Endothelial cell of umbilical vein (primary cell): ENCODE results near the gene ARHGEF12. TPM values are rescaled to one million over a fixed set of nuclear protein-coding genes. Genes with fewer than 3 reads are reported as not detected.

Experiments
- BruUV-seq: library from RNA; stranded (reverse); fragments of 400-500 nt; replicated peaks from 2 replicates; lab custom pipeline; 2021; lab: Mats Ljungman, UMichigan
- CTCF ChIA-PET: fragments of 300-600, 350-600 bp; sonication (Branson Sonifier 250); formaldehyde crosslinking; loops from one replicate; lab custom pipeline; 2021; ENCODE audit warnings: antibody characterized with exemption, inconsistent platforms; lab: Charles Lee
- POLR2A ChIA-PET: fragments of 300-600, 350-600 bp; sonication (Branson Sonifier 250); formaldehyde crosslinking; loops from one replicate; lab custom pipeline; 2021; ENCODE audit warnings: antibody characterized with exemption, inconsistent platforms; lab: Charles Lee
- DNase-seq: peaks from one replicate; pipeline ENCODE4 v3.0.0-alpha.2; 2011; ENCODE audit warnings: low read depth, low spot score
- FAIRE-seq: peaks from 2 replicates; lab custom pipeline; 2011; peaks lifted over from hg19 to GRCh38; lab: Jason Lieb, UNC
- H2AFZ ChIP-seq: 2 replicates; pipeline ENCODE4 v1.6.0; 2012; ENCODE audit warnings: low read depth, low read length, control low read depth, inconsistent platforms
- H3K27ac ChIP-seq: 2 replicates; pipeline ENCODE4 v1.5.1; 2011; ENCODE audit warnings: low read depth, mild to moderate bottlenecking, control low read depth, low read length, moderate library complexity; ENCODE audit not compliant: insufficient read depth
- H3K27me3 ChIP-seq, 2 experiments: 2 replicates each; pipeline versions ENCODE4 v1.6.0 to v1.6.1; 2011; ENCODE audit warnings: low read length in 2 of 2, mixed read lengths in 1 of 2; ENCODE audit not compliant: control insufficient read depth in 2 of 2, insufficient read depth in 2 of 2
- H3K36me3 ChIP-seq, 2 experiments: 2 replicates in 1 of 2; 3 replicates in 1 of 2; pipeline ENCODE4 v1.5.1; 2011; ENCODE audit warnings: low read length in 2 of 2, mild to moderate bottlenecking in 1 of 2, moderate library complexity in 1 of 2; ENCODE audit not compliant: control insufficient read depth in 2 of 2, insufficient read depth in 2 of 2; ENCODE audit errors: extremely low read depth in 1 of 2
- H3K4me1 ChIP-seq: 3 replicates; pipeline ENCODE4 v1.5.1; 2011; ENCODE audit warnings: mild to moderate bottlenecking, low read length; ENCODE audit not compliant: control insufficient read depth, insufficient read depth; ENCODE audit errors: extremely low read depth
- H3K4me2 ChIP-seq: 2 replicates; pipeline ENCODE4 v1.6.1; 2011; ENCODE audit warnings: low read length, control low read depth, mixed read lengths; ENCODE audit not compliant: insufficient read depth
- H3K4me3 ChIP-seq, 3 experiments: fragments of 200-600 bp in 1 of 3; sonication (generic), shearing (Covaris generic) in 1 of 3; replicated peaks in 1 of 3; 2 replicates each; pipeline ENCODE4 v1.5.1; 2011 to 2016; ENCODE audit warnings: control low read depth in 3 of 3, low read length in 3 of 3, mild to moderate bottlenecking in 2 of 3, inconsistent platforms in 1 of 3, low read depth in 1 of 3, moderate library complexity in 1 of 3; ENCODE audit not compliant: insufficient read depth in 1 of 3
- H3K79me2 ChIP-seq: 2 replicates; pipeline ENCODE4 v1.6.0; 2012; ENCODE audit warnings: low read length, inconsistent platforms; ENCODE audit not compliant: control insufficient read depth, insufficient read depth
- H3K9ac ChIP-seq: replicated peaks from 2 replicates; pipeline ENCODE3; 2011; ENCODE audit warnings: low read length, control low read depth; ENCODE audit not compliant: insufficient read depth; ENCODE audit errors: extremely low read depth
- H3K9me1 ChIP-seq: replicated peaks from 3 replicates; pipeline ENCODE4 v1.6.0; 2011; ENCODE audit warnings: mild to moderate bottlenecking, low read length; ENCODE audit not compliant: control insufficient read depth, insufficient read depth; ENCODE audit errors: extremely low read depth
- H3K9me3 ChIP-seq: replicated peaks from 2 replicates; pipeline ENCODE4 v1.5.1; 2012; ENCODE audit warnings: low read length, inconsistent platforms; ENCODE audit not compliant: control insufficient read depth, insufficient read depth
- H4K20me1 ChIP-seq: replicated peaks from 2 replicates; pipeline ENCODE3; 2011; ENCODE audit warnings: mild to moderate bottlenecking, low read length; ENCODE audit not compliant: control insufficient read depth, insufficient read depth; ENCODE audit errors: extremely low read depth
- EZH2 ChIP-seq: IDR thresholded peaks from 2 replicates; pipeline ENCODE4 v1.6.1; 2012; ENCODE audit warnings: borderline replicate concordance, low read depth, mild to moderate bottlenecking, moderate library complexity, low read length, inconsistent platforms; ENCODE audit not compliant: severe bottlenecking
- FOS ChIP-seq: IDR thresholded peaks from 2 replicates; pipeline ENCODE4 v1.6.1; 2011; ENCODE audit warnings: mild to moderate bottlenecking, low read length, moderate library complexity, borderline replicate concordance; ENCODE audit not compliant: insufficient read depth
- GATA2 ChIP-seq: IDR thresholded peaks from 2 replicates; pipeline ENCODE4 v1.7.0; 2011; ENCODE audit warnings: low read depth, mild to moderate bottlenecking, moderate library complexity, mixed read lengths, low read length; ENCODE audit not compliant: insufficient read length, insufficient read depth
- JUN ChIP-seq: IDR thresholded peaks from 2 replicates; pipeline ENCODE4 v1.6.1; 2011; ENCODE audit warnings: borderline replicate concordance, low read depth; ENCODE audit not compliant: insufficient read length, insufficient read depth
- MYC ChIP-seq: IDR thresholded peaks from one replicate; pipeline ENCODE4 v1.6.1; 2011; ENCODE audit warnings: mild to moderate bottlenecking, low read depth, low read length
- POLR2A ChIP-seq: IDR thresholded peaks from 2 replicates; pipeline ENCODE4 v1.6.1; 2012; ENCODE audit warnings: low read depth, mild to moderate bottlenecking, control low read depth, low read length
- POLR2AphosphoS5 ChIP-seq: IDR thresholded peaks from 2 replicates; pipeline ENCODE4 v1.6.1; 2012; ENCODE audit warnings: low read depth, mild to moderate bottlenecking, control low read depth, low read length, moderate library complexity; ENCODE audit not compliant: insufficient read depth
- dilution Hi-C: fragments of 300-500 bp; cut with MboI; formaldehyde crosslinking; loops from one replicate; pipeline ENCODE4 v1.15.0; 2019; ENCODE audit warnings: low sequenced_read_pairs; ENCODE audit not compliant: extremely low pct_ligation_motif_present
- intact Hi-C: fragments of 100-400 bp; cut with micrococcal nuclease; formaldehyde crosslinking; loops from one replicate; pipeline ENCODE4 v1.10.0; 2022
- polyA plus RNA-seq, 4 experiments: library from polyadenylated mRNA; depleted of rRNA in 3 of 4; stranded (reverse) in 3 of 4; unstranded in 1 of 4; fragments of >200 nt; gene quantifications; 2 replicates each; pipeline versions ENCODE4 v1.2.1 to v1.2.3, GENCODE V29; 2011 to 2012; ENCODE audit warnings: missing spikeins in 1 of 4
- total RNA-seq: library from RNA; stranded (reverse); gene quantifications from 2 replicates; pipeline ENCODE4 v1.2.3, GENCODE V29; 2021
- TF ChIP-seq, protein P1 (sequence below), 2 donors: IDR thresholded peaks; 1 replicate in 1 of 2; 2 replicates in 1 of 2; pipeline ENCODE4 v1.5.1; 2011; ENCODE audit warnings: low read length in 2 of 2, mild to moderate bottlenecking in 2 of 2, moderate library complexity in 2 of 2, control low read depth in 1 of 2, inconsistent platforms in 1 of 2, low read depth in 1 of 2; ENCODE audit not compliant: insufficient read depth in 1 of 2; ENCODE audit errors: extremely low read depth in 1 of 2
- TF ChIP-seq, protein P2 (sequence below): IDR thresholded peaks from 2 replicates; pipeline ENCODE4 v1.6.1; 2011; ENCODE audit not compliant: insufficient read depth, insufficient read length

Gene ARHGEF12
- total and polyA plus RNA-seq, 2 donors (not counting 3 experiments of a cell fraction or from before 2014, with no cell fraction given), result 20.9 to 125 TPM

DNA sequence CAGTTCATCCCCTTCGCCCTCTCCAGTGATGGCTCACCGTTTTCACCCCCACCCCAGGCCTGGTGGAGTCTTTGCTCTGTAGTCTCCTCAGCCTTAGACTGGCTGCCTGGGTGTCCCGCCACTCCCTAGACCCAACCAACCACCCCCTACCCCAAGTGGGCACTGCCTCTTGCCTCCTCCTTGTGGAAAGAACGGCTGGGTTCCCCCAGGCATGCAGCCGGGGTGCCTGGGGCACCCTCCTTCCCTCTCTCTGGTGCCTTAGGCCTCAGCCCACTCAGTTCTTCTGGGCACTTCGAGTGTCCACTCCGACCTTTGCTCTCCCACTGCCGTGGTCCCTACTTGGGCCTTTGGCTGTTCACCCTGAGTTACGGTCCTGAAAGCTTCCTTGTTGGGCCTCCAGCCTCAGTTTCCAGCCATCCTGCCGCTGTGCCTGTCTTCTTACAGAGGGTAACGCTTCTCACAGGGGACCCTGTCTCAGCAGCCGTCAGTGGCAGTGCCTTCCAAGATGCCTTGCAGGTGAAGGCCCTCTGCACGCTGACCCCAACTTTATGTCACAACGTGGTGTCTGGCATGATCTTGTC, 178.4 kb downstream of the ARHGEF12 start:
- BruUV-seq, result no TSS peak
- FAIRE-seq (no peak), DNase-seq (no peak)
- Histone ChIP-seq H3K36me3 (no peaks in the 10 kb centered on the region), H3K9me3 (no peaks in the 10 kb centered on the region), H3K9ac (no peak overlapping the region), H3K9me1 (no peaks in the 10 kb centered on the region), H3K4me1 (peaks cover 4% of the 10 kb centered on the region), H3K27ac (no peak overlapping the region), H3K27me3 (no peaks in the 10 kb centered on the region), H3K4me2 (no peak overlapping the region), H4K20me1 (no peaks in the 10 kb centered on the region), H2AFZ (no peak overlapping the region), H3K79me2 (no peaks in the 10 kb centered on the region), H3K4me3 (no peak overlapping the region)
- intact Hi-C loops (loop anchor here (5.0 kb wide), 1 partner anchor 123 kb away; no protein-coding TSS in a partner anchor), dilution Hi-C loops (no loop called here)
- CTCF ChIA-PET, result interaction anchor here (1.4 to 8.1 kb wide), 3 partner anchors 49 to 287 kb away, joined by 3 to 289 read pairs (median 6); no protein-coding TSS in a partner anchor
- TF ChIP-seq, protein P1, sequence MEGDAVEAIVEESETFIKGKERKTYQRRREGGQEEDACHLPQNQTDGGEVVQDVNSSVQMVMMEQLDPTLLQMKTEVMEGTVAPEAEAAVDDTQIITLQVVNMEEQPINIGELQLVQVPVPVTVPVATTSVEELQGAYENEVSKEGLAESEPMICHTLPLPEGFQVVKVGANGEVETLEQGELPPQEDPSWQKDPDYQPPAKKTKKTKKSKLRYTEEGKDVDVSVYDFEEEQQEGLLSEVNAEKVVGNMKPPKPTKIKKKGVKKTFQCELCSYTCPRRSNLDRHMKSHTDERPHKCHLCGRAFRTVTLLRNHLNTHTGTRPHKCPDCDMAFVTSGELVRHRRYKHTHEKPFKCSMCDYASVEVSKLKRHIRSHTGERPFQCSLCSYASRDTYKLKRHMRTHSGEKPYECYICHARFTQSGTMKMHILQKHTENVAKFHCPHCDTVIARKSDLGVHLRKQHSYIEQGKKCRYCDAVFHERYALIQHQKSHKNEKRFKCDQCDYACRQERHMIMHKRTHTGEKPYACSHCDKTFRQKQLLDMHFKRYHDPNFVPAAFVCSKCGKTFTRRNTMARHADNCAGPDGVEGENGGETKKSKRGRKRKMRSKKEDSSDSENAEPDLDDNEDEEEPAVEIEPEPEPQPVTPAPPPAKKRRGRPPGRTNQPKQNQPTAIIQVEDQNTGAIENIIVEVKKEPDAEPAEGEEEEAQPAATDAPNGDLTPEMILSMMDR (IDR thresholded peaks at IDR 0.05; ENCODE audit: extremely low read depth in 1 of 2, insufficient read depth in 1 of 2, low read depth in 1 of 2, low read length in 2 of 2), result no peak
- TF ChIP-seq GATA2 (no peak), POLR2AphosphoS5 (no peak), EZH2 (no peak), POLR2A (no peak), JUN (no peak), MYC (no peak), FOS (no peak)
- TF ChIP-seq, protein P2, sequence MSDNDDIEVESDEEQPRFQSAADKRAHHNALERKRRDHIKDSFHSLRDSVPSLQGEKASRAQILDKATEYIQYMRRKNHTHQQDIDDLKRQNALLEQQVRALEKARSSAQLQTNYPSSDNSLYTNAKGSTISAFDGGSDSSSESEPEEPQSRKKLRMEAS, result no peak
- POLR2A ChIA-PET, result no interaction called here
